ENCODE measurements around the gene PEX10. TPM values are rescaled to one million over a fixed set of nuclear protein-coding genes. Genes with fewer than 3 reads are reported as not detected.

Gene PEX10
- total RNA-seq, 1 experiment from 2014 or later = 24.3 TPM

- intact Hi-C loops (cut with micrococcal nuclease; ENCODE audit: unreplicated experiment) = loop anchor here (5.0 kb wide), 1 partner anchor 77 kb away; no protein-coding TSS in a partner anchor
- H3K4me2 ChIP-seq = peak overlapping the region; percentile 78
Observed at GRCh38 chr1:2389644-2390043, 22.7 kb downstream of the PEX10 start.

GRCh38 chr1:2388004-2388913 is 24.1 kb downstream of the PEX10 start:
- peaks cover 31% of the 10 kb centered on the region for H3K79me2 ChIP-seq (ENCODE audit: low read depth)
- no peaks in the 10 kb centered on the region for H3K27me3 ChIP-seq (ENCODE audit: insufficient read depth, low read depth)
- H3K4me3 ChIP-seq = no peak overlapping the region
- H3K27ac ChIP-seq = no peak overlapping the region
- no peaks in the 10 kb centered on the region for H3K9me2 ChIP-seq (ENCODE audit: insufficient read depth)
- intact Hi-C loops (cut with micrococcal nuclease; ENCODE audit: unreplicated experiment) = no loop called here
- TF ChIP-seq EZH2 (IDR thresholded peaks at IDR 0.05; ENCODE audit: low read depth) (no peak), CTCF (conservative IDR thresholded peaks at IDR 0.05) (no peak)
- ChIA-PET POLR2A (ENCODE audit: unreplicated experiment) (no interaction called here), CTCF (no interaction called here)
- DNase-seq = peak in 1 of 2 experiments; percentile 3
- H3K4me1 ChIP-seq (replicated peaks; ENCODE audit: insufficient read depth) = peaks cover 18% of the 10 kb centered on the region
- peaks cover 6% of the 10 kb centered on the region; the same call in 1 of the 2 replicates for H3F3A ChIP-seq (ENCODE audit: insufficient read depth, low read depth)
- no peaks in the 10 kb centered on the region for H3K9me3 ChIP-seq (ENCODE audit: insufficient read depth, low read depth)
- BruUV-seq (replicated peaks) = no TSS peak
- H2AFZ ChIP-seq = no peak overlapping the region
- H3K36me3 ChIP-seq (ENCODE audit: low read depth) = no peaks in the 10 kb centered on the region
- no peak overlapping the region for H3K4me2 ChIP-seq
- H4K20me1 ChIP-seq (ENCODE audit: insufficient read depth) = peaks cover 5% of the 10 kb centered on the region; the same call in 1 of the 2 replicates

More at GRCh38 chr1:2389644-2390043, 22.7 kb downstream of the PEX10 start:
- H3K9me2 ChIP-seq (ENCODE audit: insufficient read depth) = no peaks in the 10 kb centered on the region
- H4K20me1 ChIP-seq (ENCODE audit: insufficient read depth) = peaks cover 17% of the 10 kb centered on the region
- BruUV-seq (replicated peaks) = no TSS peak
- TF ChIP-seq CTCF (conservative IDR thresholded peaks at IDR 0.05) (no peak), EZH2 (IDR thresholded peaks at IDR 0.05; ENCODE audit: low read depth) (no peak)
- H3K4me3 ChIP-seq = peak overlapping the region; percentile 80; the same call in 1 of the 2 replicates
- no peak overlapping the region for H2AFZ ChIP-seq
- H3F3A ChIP-seq (ENCODE audit: insufficient read depth, low read depth) = peaks cover 6% of the 10 kb centered on the region; the same call in 1 of the 2 replicates
- no peaks in the 10 kb centered on the region for H3K36me3 ChIP-seq (ENCODE audit: low read depth)
- no peak for DNase-seq
- H3K79me2 ChIP-seq (ENCODE audit: low read depth) = peaks cover 45% of the 10 kb centered on the region
- no peaks in the 10 kb centered on the region for H3K9me3 ChIP-seq (ENCODE audit: insufficient read depth, low read depth)
- peaks cover 19% of the 10 kb centered on the region for H3K4me1 ChIP-seq (replicated peaks; ENCODE audit: insufficient read depth)
- POLR2A ChIA-PET (ENCODE audit: unreplicated experiment) = no interaction called here
- no peaks in the 10 kb centered on the region for H3K27me3 ChIP-seq (ENCODE audit: insufficient read depth, low read depth)
- H3K27ac ChIP-seq = no peak overlapping the region
- CTCF ChIA-PET = no interaction called here

GRCh38 chr1:2386636-2387611 is 25.4 kb downstream of the PEX10 start:
- DNase-seq = peak in 1 of 2 experiments; percentile 17
- intact Hi-C loops (cut with micrococcal nuclease; ENCODE audit: unreplicated experiment) = no loop called here
- ChIA-PET POLR2A (ENCODE audit: unreplicated experiment) (interaction anchor here (0.7 kb wide), 1 partner anchor 162 kb away, joined by 3 read pairs; no protein-coding TSS in a partner anchor), CTCF (interaction anchor here (0.5 kb wide), 1 partner anchor 1245 kb away, joined by 7 read pairs; no protein-coding TSS in a partner anchor)
- Histone ChIP-seq H3K27ac (no peak overlapping the region), H3K4me2 (no peak overlapping the region), H3F3A (ENCODE audit: insufficient read depth, low read depth) (peaks cover 6% of the 10 kb centered on the region; the same call in 1 of the 2 replicates), H3K79me2 (ENCODE audit: low read depth) (peaks cover 18% of the 10 kb centered on the region; the same call in 1 of the 2 replicates), H3K36me3 (ENCODE audit: low read depth) (no peaks in the 10 kb centered on the region), H3K9me2 (ENCODE audit: insufficient read depth) (no peaks in the 10 kb centered on the region), H3K27me3 (ENCODE audit: insufficient read depth, low read depth) (no peaks in the 10 kb centered on the region), H3K4me1 (replicated peaks; ENCODE audit: insufficient read depth) (peaks cover 9% of the 10 kb centered on the region; the same call in 1 of the 2 replicates), H3K4me3 (no peak overlapping the region), H2AFZ (no peak overlapping the region), H4K20me1 (ENCODE audit: insufficient read depth) (no peaks in the 10 kb centered on the region; the same call in 1 of the 2 replicates), H3K9me3 (ENCODE audit: insufficient read depth, low read depth) (no peaks in the 10 kb centered on the region)
- TF ChIP-seq CTCF (conservative IDR thresholded peaks at IDR 0.05) (no peak), EZH2 (IDR thresholded peaks at IDR 0.05; ENCODE audit: low read depth) (no peak)
- BruUV-seq (replicated peaks) = no TSS peak

Measured in PC-9 (cell line).